ENCODE measurements around the gene FNBP1L. TPM values are rescaled to one million over a fixed set of nuclear protein-coding genes. Genes with fewer than 3 reads are reported as not detected.
"Not testable (repeated sequence)": the region's sequence is repeated elsewhere in the genome, so short reads cannot be mapped to it uniquely, and the experiment has no call there.

The FNBP1L gene
- total RNA-seq, 1 experiment from 2014 or later, result 0.41 TPM

DNA sequence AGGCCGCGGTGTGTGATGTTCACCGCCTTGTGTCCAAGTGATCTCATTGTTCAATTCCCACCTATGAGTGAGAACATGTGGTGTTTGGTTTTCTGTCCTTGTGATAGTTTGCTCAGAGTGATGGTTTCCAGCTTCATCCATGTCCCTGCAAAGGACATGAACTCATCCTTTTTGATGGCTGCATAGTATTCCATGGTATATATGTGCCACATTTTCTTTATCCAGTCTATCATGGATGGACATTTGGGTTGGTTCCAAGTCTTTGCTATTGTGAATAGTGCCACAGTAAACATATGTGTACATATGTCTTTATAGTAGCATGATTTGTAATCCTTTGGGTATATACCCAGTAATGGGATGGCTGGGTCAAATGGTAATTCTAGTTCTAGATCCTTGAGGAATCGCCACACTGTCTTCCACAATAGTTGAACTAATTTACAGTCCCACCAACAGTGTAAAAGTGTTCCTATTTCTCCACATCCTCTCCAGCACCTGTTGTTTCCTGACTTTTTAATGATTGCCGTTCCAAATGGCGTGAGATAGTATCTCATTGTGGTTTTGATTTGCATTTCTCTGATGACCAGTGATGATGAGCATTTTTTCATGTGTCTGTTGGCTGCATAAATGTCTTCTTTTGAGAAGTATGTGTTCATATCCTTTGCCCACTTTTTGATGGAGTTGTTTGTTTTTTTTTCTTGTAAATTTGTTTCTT lies 17.6 kb downstream of the FNBP1L start:
- H4K20me1 ChIP-seq (ENCODE audit: insufficient read depth, low read depth, low read length); H2AFZ ChIP-seq (ENCODE audit: low read length); H3K9me3 ChIP-seq (ENCODE audit: low read length); H3K4me1 ChIP-seq (ENCODE audit: low read length); H3K27me3 ChIP-seq (ENCODE audit: low read length); H3K9me2 ChIP-seq (replicated peaks; ENCODE audit: insufficient read depth, low read length); DNase-seq; H3K79me2 ChIP-seq (ENCODE audit: low read length); H3K9ac ChIP-seq (ENCODE audit: low read length); H3K36me3 ChIP-seq (ENCODE audit: insufficient read depth, low read length); H3K4me3 ChIP-seq (ENCODE audit: low read length); H3K4me2 ChIP-seq (ENCODE audit: low read depth, low read length, poor library complexity, severe bottlenecking); H3K27ac ChIP-seq (ENCODE audit: low read length): not testable (repeated sequence)

DNA sequence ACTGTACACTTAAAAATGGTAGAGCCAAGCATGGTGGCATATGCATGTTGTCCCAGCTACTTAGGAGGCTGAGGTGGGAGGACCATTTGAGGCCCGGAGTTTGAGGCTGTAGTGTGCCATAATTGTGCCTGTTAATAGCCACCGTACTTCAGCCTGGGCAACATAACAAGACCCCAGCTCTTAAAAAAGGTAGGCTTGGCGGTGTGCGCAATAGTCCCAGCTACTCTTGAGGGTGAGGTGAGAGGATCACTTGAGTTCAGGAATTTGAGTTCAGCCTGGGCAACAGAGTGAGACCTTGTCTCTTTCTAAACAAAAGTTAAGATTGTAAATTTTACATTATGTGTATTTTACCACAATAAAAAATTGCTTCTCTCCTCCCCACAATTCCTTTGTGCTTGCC lies 19.7 kb downstream of the FNBP1L start:
- no peaks in the 10 kb centered on the region for H3K4me1 ChIP-seq (ENCODE audit: low read length)
- H3K27me3 ChIP-seq (ENCODE audit: low read length), result no peaks in the 10 kb centered on the region
- H3K27ac ChIP-seq (ENCODE audit: low read length), result no peak overlapping the region
- DNase-seq, result no peak
- no peak overlapping the region for H3K9ac ChIP-seq (ENCODE audit: low read length)
- no peaks in the 10 kb centered on the region for H3K36me3 ChIP-seq (ENCODE audit: insufficient read depth, low read length)
- no peak overlapping the region for H3K4me3 ChIP-seq (ENCODE audit: low read length)
- H3K79me2 ChIP-seq (ENCODE audit: low read length), result no peaks in the 10 kb centered on the region
- no peaks in the 10 kb centered on the region for H3K9me2 ChIP-seq (replicated peaks; ENCODE audit: insufficient read depth, low read length)
- H3K9me3 ChIP-seq (ENCODE audit: low read length), result no peaks in the 10 kb centered on the region
- H3K4me2 ChIP-seq (ENCODE audit: low read depth, low read length, poor library complexity, severe bottlenecking), result no peak overlapping the region
- H4K20me1 ChIP-seq (ENCODE audit: insufficient read depth, low read depth, low read length), result no peaks in the 10 kb centered on the region
- H2AFZ ChIP-seq (ENCODE audit: low read length), result no peak overlapping the region

DNA sequence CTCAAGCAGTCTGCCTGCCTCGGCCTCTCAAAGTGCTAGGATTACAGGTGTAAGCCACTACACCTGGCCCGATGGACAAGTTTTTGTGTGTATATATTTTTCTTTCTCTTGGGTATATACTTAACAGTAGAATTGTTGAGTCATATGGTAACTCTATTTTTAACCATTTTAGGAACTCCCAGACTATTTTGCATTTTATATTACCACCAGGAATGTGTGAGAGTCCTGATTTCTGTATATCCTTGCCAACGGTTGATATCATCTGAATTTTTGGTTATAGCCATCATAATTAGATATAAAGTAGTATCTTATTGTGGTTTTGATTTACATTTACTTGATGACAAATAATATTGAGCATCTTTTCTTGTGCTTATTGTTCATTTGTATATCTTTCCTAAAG lies 20.7 kb downstream of the FNBP1L start:
- no peak overlapping the region for H3K9ac ChIP-seq (ENCODE audit: low read length)
- H3K27ac ChIP-seq (ENCODE audit: low read length), result no peak overlapping the region
- no peaks in the 10 kb centered on the region for H4K20me1 ChIP-seq (ENCODE audit: insufficient read depth, low read depth, low read length)
- no peaks in the 10 kb centered on the region for H3K27me3 ChIP-seq (ENCODE audit: low read length)
- no peaks in the 10 kb centered on the region for H3K36me3 ChIP-seq (ENCODE audit: insufficient read depth, low read length)
- no peak overlapping the region for H3K4me3 ChIP-seq (ENCODE audit: low read length)
- no peaks in the 10 kb centered on the region for H3K4me1 ChIP-seq (ENCODE audit: low read length)
- no peak for DNase-seq
- H3K79me2 ChIP-seq (ENCODE audit: low read length), result no peaks in the 10 kb centered on the region
- no peak overlapping the region for H3K4me2 ChIP-seq (ENCODE audit: low read depth, low read length, poor library complexity, severe bottlenecking)
- no peak overlapping the region for H2AFZ ChIP-seq (ENCODE audit: low read length)
- H3K9me3 ChIP-seq (ENCODE audit: low read length), result no peaks in the 10 kb centered on the region
- no peaks in the 10 kb centered on the region for H3K9me2 ChIP-seq (replicated peaks; ENCODE audit: insufficient read depth, low read length)

DNA sequence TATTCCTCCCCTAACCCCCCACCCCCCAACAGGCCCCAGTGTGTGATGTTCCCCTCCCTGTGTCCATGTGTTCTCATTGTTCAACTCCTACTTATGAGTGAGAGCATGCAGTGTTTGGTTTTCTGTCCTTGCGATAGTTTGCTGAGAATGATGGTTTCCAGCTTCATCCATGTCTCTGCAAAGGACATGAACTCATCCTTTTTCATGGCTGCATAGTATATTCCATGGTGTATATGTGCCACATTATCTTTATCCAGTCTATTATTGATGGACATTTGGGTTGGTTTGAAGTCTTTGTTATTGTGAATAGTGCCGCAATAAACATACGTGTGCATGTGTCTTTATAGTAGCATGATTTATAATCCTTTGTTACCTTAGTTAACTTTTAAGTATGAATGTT lies 21.3 kb downstream of the FNBP1L start:
- not testable (repeated sequence) for H3K4me1 ChIP-seq (ENCODE audit: low read length); H3K4me3 ChIP-seq (ENCODE audit: low read length); H3K79me2 ChIP-seq (ENCODE audit: low read length); DNase-seq; H3K4me2 ChIP-seq (ENCODE audit: low read depth, low read length, poor library complexity, severe bottlenecking); H4K20me1 ChIP-seq (ENCODE audit: insufficient read depth, low read depth, low read length); H3K9me3 ChIP-seq (ENCODE audit: low read length); H3K27me3 ChIP-seq (ENCODE audit: low read length); H3K9ac ChIP-seq (ENCODE audit: low read length); H3K36me3 ChIP-seq (ENCODE audit: insufficient read depth, low read length); H3K9me2 ChIP-seq (replicated peaks; ENCODE audit: insufficient read depth, low read length); H3K27ac ChIP-seq (ENCODE audit: low read length); H2AFZ ChIP-seq (ENCODE audit: low read length)

DNA sequence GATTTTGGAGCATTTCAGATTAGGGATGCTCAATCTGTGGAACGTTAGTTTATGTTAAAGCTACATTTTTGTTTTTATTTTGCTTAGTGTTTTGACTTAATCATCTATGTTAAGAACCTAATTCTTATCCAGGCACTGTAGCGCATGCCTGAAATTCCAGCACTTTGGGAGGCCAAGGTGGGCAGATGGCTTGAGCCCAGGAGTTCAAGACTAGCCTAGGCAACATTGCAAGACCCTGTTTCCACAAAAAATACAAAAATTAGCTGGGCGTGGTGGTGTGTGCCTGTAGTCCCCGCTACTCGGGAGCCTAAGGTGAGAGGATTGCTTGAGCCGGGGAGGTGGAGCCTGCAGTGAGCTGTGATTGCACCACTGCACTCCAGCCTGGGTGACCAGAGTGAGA lies 23.4 kb downstream of the FNBP1L start:
- no peak overlapping the region for H3K4me2 ChIP-seq (ENCODE audit: low read depth, low read length, poor library complexity, severe bottlenecking)
- H3K9me2 ChIP-seq (replicated peaks; ENCODE audit: insufficient read depth, low read length), result no peaks in the 10 kb centered on the region
- H3K27me3 ChIP-seq (ENCODE audit: low read length), result no peaks in the 10 kb centered on the region
- no peak overlapping the region for H3K27ac ChIP-seq (ENCODE audit: low read length)
- H3K4me3 ChIP-seq (ENCODE audit: low read length), result no peak overlapping the region
- no peak overlapping the region for H2AFZ ChIP-seq (ENCODE audit: low read length)
- H3K9me3 ChIP-seq (ENCODE audit: low read length), result no peaks in the 10 kb centered on the region
- H3K9ac ChIP-seq (ENCODE audit: low read length), result no peak overlapping the region
- H3K79me2 ChIP-seq (ENCODE audit: low read length), result no peaks in the 10 kb centered on the region
- H3K4me1 ChIP-seq (ENCODE audit: low read length), result no peaks in the 10 kb centered on the region
- no peak for DNase-seq
- no peaks in the 10 kb centered on the region for H3K36me3 ChIP-seq (ENCODE audit: insufficient read depth, low read length)
- H4K20me1 ChIP-seq (ENCODE audit: insufficient read depth, low read depth, low read length), result no peaks in the 10 kb centered on the region

DNA sequence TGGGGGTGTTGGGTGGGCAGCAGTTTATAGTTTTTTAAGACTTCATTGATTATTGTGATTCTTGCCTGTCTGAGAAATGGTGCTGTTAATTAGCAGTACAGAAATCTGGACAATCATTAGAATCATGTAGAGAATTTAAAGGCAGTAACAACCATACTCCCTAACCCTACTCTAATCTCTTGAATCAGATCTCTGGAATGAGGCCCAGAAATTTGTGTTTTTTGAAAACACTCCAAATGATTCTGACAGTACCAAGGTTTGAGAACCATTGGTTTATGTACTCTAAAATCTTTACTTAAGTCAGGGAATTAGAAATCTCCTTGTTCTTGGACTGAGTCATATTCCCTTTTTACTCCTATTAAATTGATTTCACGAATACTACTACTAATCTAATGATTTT lies 24.0 kb downstream of the FNBP1L start:
- no peak overlapping the region for H3K27ac ChIP-seq (ENCODE audit: low read length)
- H3K9me3 ChIP-seq (ENCODE audit: low read length), result no peaks in the 10 kb centered on the region
- no peaks in the 10 kb centered on the region for H4K20me1 ChIP-seq (ENCODE audit: insufficient read depth, low read depth, low read length)
- H2AFZ ChIP-seq (ENCODE audit: low read length), result no peak overlapping the region
- no peak overlapping the region for H3K4me3 ChIP-seq (ENCODE audit: low read length)
- H3K27me3 ChIP-seq (ENCODE audit: low read length), result no peaks in the 10 kb centered on the region
- H3K36me3 ChIP-seq (ENCODE audit: insufficient read depth, low read length), result no peaks in the 10 kb centered on the region
- no peak overlapping the region for H3K9ac ChIP-seq (ENCODE audit: low read length)
- no peak overlapping the region for H3K4me2 ChIP-seq (ENCODE audit: low read depth, low read length, poor library complexity, severe bottlenecking)
- H3K4me1 ChIP-seq (ENCODE audit: low read length), result no peaks in the 10 kb centered on the region
- H3K79me2 ChIP-seq (ENCODE audit: low read length), result no peaks in the 10 kb centered on the region
- no peaks in the 10 kb centered on the region for H3K9me2 ChIP-seq (replicated peaks; ENCODE audit: insufficient read depth, low read length)
- no peak for DNase-seq

DNA sequence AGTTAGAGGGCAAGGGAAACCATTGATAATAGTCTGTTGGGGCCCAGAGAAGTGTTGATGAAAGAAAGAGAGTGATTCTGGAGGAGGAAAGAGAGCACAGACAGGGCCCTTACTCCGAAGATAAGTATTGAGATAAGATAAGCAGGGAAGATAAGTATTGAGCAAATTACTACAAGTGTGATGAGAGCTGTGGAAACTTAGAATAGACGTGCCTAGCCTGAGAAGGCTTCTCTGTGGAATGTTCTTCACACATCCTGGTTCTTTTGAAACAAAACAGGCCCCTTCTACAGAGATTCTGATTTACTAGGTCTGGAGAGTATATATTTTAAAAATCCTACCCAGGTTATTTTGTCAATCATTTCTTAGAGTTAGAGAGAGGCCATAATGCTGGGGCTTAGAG lies 26.4 kb downstream of the FNBP1L start:
- Histone ChIP-seq H3K27me3 (ENCODE audit: low read length) (no peaks in the 10 kb centered on the region), H2AFZ (ENCODE audit: low read length) (no peak overlapping the region), H3K4me1 (ENCODE audit: low read length) (no peaks in the 10 kb centered on the region), H3K36me3 (ENCODE audit: insufficient read depth, low read length) (no peaks in the 10 kb centered on the region), H3K27ac (ENCODE audit: low read length) (no peak overlapping the region), H3K4me3 (ENCODE audit: low read length) (no peak overlapping the region), H4K20me1 (ENCODE audit: insufficient read depth, low read depth, low read length) (no peaks in the 10 kb centered on the region), H3K9ac (ENCODE audit: low read length) (no peak overlapping the region), H3K9me3 (ENCODE audit: low read length) (no peaks in the 10 kb centered on the region), H3K79me2 (ENCODE audit: low read length) (no peaks in the 10 kb centered on the region), H3K4me2 (ENCODE audit: low read depth, low read length, poor library complexity, severe bottlenecking) (no peak overlapping the region), H3K9me2 (replicated peaks; ENCODE audit: insufficient read depth, low read length) (no peaks in the 10 kb centered on the region)
- DNase-seq, result no peak

DNA sequence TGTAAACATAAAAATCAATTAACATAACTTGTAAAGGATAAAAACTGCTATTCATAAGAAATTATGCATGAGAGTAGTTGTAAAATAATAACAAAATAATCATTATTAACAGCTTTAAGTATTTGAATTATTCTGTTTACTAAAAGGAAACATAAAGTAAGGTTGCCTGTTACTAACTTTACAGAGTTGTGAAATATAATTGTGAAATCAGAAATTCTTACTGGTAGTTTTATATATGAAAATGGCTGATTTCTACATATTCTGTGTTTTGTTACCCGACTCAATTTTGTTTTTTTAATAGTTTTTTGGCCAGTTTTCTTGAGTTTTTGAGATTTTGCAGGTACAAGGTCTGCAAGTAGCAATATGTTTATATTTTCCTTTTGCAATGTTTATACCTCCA lies 27.8 kb downstream of the FNBP1L start:
- Histone ChIP-seq H3K36me3 (ENCODE audit: insufficient read depth, low read length) (no peaks in the 10 kb centered on the region), H3K4me3 (ENCODE audit: low read length) (no peak overlapping the region), H3K79me2 (ENCODE audit: low read length) (no peaks in the 10 kb centered on the region), H3K4me1 (ENCODE audit: low read length) (no peaks in the 10 kb centered on the region), H3K9me3 (ENCODE audit: low read length) (no peaks in the 10 kb centered on the region), H4K20me1 (ENCODE audit: insufficient read depth, low read depth, low read length) (no peaks in the 10 kb centered on the region), H3K27ac (ENCODE audit: low read length) (no peak overlapping the region), H3K4me2 (ENCODE audit: low read depth, low read length, poor library complexity, severe bottlenecking) (no peak overlapping the region), H3K9me2 (replicated peaks; ENCODE audit: insufficient read depth, low read length) (no peaks in the 10 kb centered on the region), H2AFZ (ENCODE audit: low read length) (no peak overlapping the region), H3K9ac (ENCODE audit: low read length) (no peak overlapping the region), H3K27me3 (ENCODE audit: low read length) (no peaks in the 10 kb centered on the region)
- no peak for DNase-seq
